Vagina (tissue), 2 donors: Measurements from ENCODE around the gene ASAP2. TPM values are rescaled to one million over a fixed set of nuclear protein-coding genes. Genes with fewer than 3 reads are reported as not detected.

ENCODE experiments used
- DNase-seq, 2 donors: peaks; one replicate each; pipeline ENCODE4 v3.0.0-alpha.2; 2017; ENCODE audit errors: extremely low spot score in 2 of 2
- H3K27ac ChIP-seq: fragments of 200-600 bp; sonication (generic); one replicate; pipeline ENCODE4 v1.5.1; 2019
- H3K27me3 ChIP-seq: fragments of 200-600 bp; sonication (generic); one replicate; pipeline ENCODE4 v1.5.1; 2019
- H3K36me3 ChIP-seq, 2 donors: fragments of 200-600 bp; sonication (generic); one replicate each; pipeline ENCODE4 v1.5.1; 2017 to 2019
- H3K4me1 ChIP-seq: fragments of 200-600 bp; sonication (generic); one replicate; pipeline ENCODE4 v1.5.1; 2019
- H3K4me3 ChIP-seq, 2 donors: fragments of 200-600 bp; sonication (generic); 1 replicate in 1 of 2; 2 replicates in 1 of 2; pipeline ENCODE4 v1.5.1; 2016 to 2019
- H3K9me3 ChIP-seq: fragments of 200-600 bp; sonication (generic); one replicate; pipeline ENCODE4 v1.5.1; 2019
- POLR2A ChIP-seq, 2 donors: fragments of 450-650 bp; IDR thresholded peaks; one replicate each; pipeline ENCODE4 v1.6.1; 2017; ENCODE audit warnings: antibody characterized with exemption in 2 of 2, mild to moderate bottlenecking in 2 of 2, moderate library complexity in 2 of 2
- POLR2AphosphoS5 ChIP-seq, 2 donors: sonication (generic); formaldehyde crosslinking; IDR thresholded peaks; one replicate each; pipeline ENCODE4 v1.9.0; 2017; ENCODE audit warnings: antibody characterized with exemption in 2 of 2, mild to moderate bottlenecking in 2 of 2, low read depth in 1 of 2; ENCODE audit not compliant: insufficient read depth in 1 of 2
- intact Hi-C: fragments of 100-400 bp; cut with DNase I; formaldehyde crosslinking; loops from one replicate; pipeline ENCODE4 v1.15.1; 2023
- total RNA-seq: library from RNA; depleted of rRNA; stranded (reverse); fragments of >200 nt; gene quantifications from one replicate; pipeline ENCODE4 v1.2.3, GENCODE V29; 2016
- TF ChIP-seq, protein P1 (sequence below), 3 experiments: fragments of 450-650 bp in 2 of 3; fragments of 200-600 bp in 1 of 3; sonication (generic) in 1 of 3; IDR thresholded peaks; one replicate each; pipeline ENCODE4 v1.5.1; 2017 to 2019; ENCODE audit warnings: antibody characterized with exemption in 3 of 3, mild to moderate bottlenecking in 2 of 3, moderate library complexity in 2 of 3

Gene ASAP2
- total RNA-seq, 1 donor from 2014 or later = 36.3 TPM

DNA sequence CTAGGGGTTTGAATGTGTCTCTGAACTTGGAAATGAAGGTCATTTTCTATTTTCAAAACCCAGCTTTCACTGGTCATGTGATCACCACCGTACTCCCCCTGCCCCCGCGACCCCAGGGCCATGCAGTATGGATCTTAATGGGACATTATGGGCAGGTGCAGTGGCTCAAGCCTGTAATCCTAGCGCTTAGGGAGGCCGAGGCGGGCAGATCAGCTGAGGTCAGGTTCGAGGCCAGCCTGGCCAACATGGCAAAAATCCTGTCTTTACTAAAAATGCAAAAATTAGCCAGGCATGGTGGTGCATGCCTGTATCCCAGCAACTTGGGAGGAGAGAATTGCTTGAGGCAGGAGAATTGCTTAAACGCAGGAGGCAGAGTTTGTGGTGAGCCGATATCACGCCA, 139.4 kb downstream of the ASAP2 start:
- H3K4me1 ChIP-seq = peaks cover 8% of the 10 kb centered on the region
- no peak for TF ChIP-seq POLR2A (IDR thresholded peaks at IDR 0.05)
- TF ChIP-seq POLR2AphosphoS5 (IDR thresholded peaks at IDR 0.05; ENCODE audit: insufficient read depth in 1 of 2, low read depth in 1 of 2) = no peak
- TF ChIP-seq, protein P1, sequence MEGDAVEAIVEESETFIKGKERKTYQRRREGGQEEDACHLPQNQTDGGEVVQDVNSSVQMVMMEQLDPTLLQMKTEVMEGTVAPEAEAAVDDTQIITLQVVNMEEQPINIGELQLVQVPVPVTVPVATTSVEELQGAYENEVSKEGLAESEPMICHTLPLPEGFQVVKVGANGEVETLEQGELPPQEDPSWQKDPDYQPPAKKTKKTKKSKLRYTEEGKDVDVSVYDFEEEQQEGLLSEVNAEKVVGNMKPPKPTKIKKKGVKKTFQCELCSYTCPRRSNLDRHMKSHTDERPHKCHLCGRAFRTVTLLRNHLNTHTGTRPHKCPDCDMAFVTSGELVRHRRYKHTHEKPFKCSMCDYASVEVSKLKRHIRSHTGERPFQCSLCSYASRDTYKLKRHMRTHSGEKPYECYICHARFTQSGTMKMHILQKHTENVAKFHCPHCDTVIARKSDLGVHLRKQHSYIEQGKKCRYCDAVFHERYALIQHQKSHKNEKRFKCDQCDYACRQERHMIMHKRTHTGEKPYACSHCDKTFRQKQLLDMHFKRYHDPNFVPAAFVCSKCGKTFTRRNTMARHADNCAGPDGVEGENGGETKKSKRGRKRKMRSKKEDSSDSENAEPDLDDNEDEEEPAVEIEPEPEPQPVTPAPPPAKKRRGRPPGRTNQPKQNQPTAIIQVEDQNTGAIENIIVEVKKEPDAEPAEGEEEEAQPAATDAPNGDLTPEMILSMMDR (IDR thresholded peaks at IDR 0.05) = no peak
- DNase-seq = no peak
- no peak overlapping the region for H3K27ac ChIP-seq
- H3K27me3 ChIP-seq = no peaks in the 10 kb centered on the region
- intact Hi-C loops = loop anchor here (10.0 kb wide), 1 partner anchor 59 kb away; no protein-coding TSS in a partner anchor
- no peak overlapping the region for H3K4me3 ChIP-seq
- peaks cover 0 to 6% of the 10 kb centered on the region in 2 donors for H3K36me3 ChIP-seq
- H3K9me3 ChIP-seq = no peaks in the 10 kb centered on the region

DNA sequence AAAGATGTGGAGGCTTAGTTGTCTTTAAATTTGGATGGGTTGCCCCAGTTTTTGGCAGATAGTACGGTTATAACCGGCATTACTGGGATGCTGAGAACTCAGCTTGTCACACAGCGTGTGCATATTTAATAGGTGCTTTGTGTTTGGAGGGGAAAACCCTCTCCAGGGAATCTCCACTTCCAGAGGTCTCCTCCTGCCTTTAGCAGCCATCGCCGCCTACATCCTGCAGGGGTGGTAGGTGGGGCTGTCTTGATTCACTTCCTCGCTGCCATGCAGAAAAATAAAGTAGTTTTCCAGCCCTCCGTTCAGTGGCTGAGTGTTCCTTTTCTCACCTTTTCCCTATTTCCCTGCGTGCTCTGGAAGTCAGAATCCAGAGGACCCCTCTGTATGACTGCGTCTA, 140.3 kb downstream of the ASAP2 start:
- intact Hi-C loops = loop anchor here (10.0 kb wide), 1 partner anchor 58 kb away; no protein-coding TSS in a partner anchor
- Histone ChIP-seq H3K9me3 (no peaks in the 10 kb centered on the region), H3K36me3 (peaks cover 0 to 14% of the 10 kb centered on the region in 2 donors), H3K27me3 (no peaks in the 10 kb centered on the region), H3K27ac (peak overlapping the region; percentile 74), H3K4me1 (peaks cover 8% of the 10 kb centered on the region), H3K4me3 (peak overlapping the region in 1 of 2 donors; percentile 11)
- DNase-seq = no peak
- no peak for TF ChIP-seq POLR2A (IDR thresholded peaks at IDR 0.05)
- TF ChIP-seq, protein P1 (IDR thresholded peaks at IDR 0.05) = no peak
- no peak for TF ChIP-seq POLR2AphosphoS5 (IDR thresholded peaks at IDR 0.05; ENCODE audit: insufficient read depth in 1 of 2, low read depth in 1 of 2)

DNA sequence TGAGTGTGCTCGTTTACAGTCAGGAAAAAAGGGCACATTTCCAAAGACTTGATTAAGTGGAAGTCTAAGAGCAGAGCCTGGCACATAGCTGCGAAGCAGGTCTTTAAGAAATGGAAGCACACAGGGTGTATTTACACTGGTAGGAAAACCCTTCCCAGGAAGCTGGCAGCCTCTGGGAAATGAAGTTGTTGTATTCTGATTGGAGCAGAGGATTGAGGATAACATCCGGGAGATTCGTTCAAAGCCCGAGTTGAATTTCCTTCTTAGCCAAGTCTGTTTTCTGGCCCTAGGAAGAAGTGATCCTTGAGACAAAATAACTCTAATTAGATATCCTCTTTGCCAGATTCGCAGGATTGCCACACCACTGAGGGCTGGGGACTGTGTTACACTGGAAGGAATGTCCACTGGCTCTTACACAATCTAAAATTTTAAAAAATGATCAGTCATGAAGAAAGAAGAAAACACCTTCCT, 140.8 kb downstream of the ASAP2 start:
- peak overlapping the region in 1 of 2 donors; percentile 11 for H3K4me3 ChIP-seq
- intact Hi-C loops = loop anchor here (10.0 kb wide), 1 partner anchor 57 kb away; no protein-coding TSS in a partner anchor
- TF ChIP-seq POLR2AphosphoS5 (IDR thresholded peaks at IDR 0.05; ENCODE audit: insufficient read depth in 1 of 2, low read depth in 1 of 2) (peak in 1 of 2 donors; percentile 71), POLR2A (IDR thresholded peaks at IDR 0.05) (no peak)
- peak overlapping the region; percentile 74 for H3K27ac ChIP-seq
- no peaks in the 10 kb centered on the region for H3K9me3 ChIP-seq
- peaks cover 8% of the 10 kb centered on the region for H3K4me1 ChIP-seq
- DNase-seq = peak in 1 of 2 donors; percentile 92
- peaks cover 0 to 14% of the 10 kb centered on the region in 2 donors for H3K36me3 ChIP-seq
- no peaks in the 10 kb centered on the region for H3K27me3 ChIP-seq

DNA sequence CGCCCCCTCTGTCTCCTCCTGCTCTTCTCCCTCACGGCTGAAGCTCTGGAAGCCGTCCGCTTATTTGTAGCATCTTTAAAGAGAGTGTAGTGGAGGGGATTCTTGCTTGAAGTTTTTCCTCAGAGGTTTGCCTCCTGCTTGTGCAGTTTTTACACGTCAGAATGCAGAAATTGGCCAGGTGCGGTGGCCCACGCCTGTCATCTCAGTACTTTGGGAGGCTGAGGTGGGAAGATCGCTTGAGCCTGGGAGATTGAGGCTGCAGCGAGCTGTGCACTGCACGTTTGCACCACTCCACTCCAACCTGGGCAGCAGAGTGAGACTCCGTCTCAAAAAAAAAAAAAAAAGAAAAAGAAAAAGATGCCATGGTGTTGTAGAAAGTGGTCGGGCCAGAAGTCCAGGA, 147.7 kb downstream of the ASAP2 start:
- DNase-seq = no peak
- intact Hi-C loops = no loop called here
- Histone ChIP-seq H3K36me3 (peaks cover 0 to 49% of the 10 kb centered on the region in 2 donors), H3K27me3 (no peaks in the 10 kb centered on the region), H3K27ac (no peak overlapping the region), H3K4me1 (no peaks in the 10 kb centered on the region), H3K4me3 (no peak overlapping the region), H3K9me3 (no peaks in the 10 kb centered on the region)
- no peak for TF ChIP-seq POLR2A (IDR thresholded peaks at IDR 0.05)
- TF ChIP-seq POLR2AphosphoS5 (IDR thresholded peaks at IDR 0.05; ENCODE audit: insufficient read depth in 1 of 2, low read depth in 1 of 2) = no peak
- TF ChIP-seq, protein P1 (IDR thresholded peaks at IDR 0.05) = no peak

DNA sequence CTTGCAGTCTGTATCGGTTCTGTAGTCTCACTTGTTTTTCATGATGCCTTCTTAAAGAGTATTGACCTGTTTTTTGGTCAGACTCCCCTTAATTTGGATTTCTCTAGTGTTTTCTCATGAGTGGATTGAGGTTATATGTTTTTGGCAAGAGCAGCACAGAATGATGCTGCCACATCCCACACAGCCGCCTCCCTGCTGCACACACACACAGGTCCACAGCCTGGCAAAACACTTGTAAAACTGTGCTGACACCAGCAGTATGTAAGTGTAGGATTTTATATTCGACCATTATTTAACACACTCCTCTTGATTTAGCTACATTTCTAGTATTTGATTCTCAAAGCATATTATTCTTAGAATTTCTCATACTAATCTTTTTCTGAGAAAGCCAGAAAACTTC, 148.7 kb downstream of the ASAP2 start:
- Histone ChIP-seq H3K4me1 (no peaks in the 10 kb centered on the region), H3K36me3 (peaks cover 0 to 56% of the 10 kb centered on the region in 2 donors), H3K4me3 (no peak overlapping the region), H3K27ac (no peak overlapping the region), H3K9me3 (no peaks in the 10 kb centered on the region), H3K27me3 (no peaks in the 10 kb centered on the region)
- intact Hi-C loops = no loop called here
- DNase-seq = no peak
- TF ChIP-seq POLR2AphosphoS5 (IDR thresholded peaks at IDR 0.05; ENCODE audit: insufficient read depth in 1 of 2, low read depth in 1 of 2) (no peak), POLR2A (IDR thresholded peaks at IDR 0.05) (no peak)
- TF ChIP-seq, protein P1 (IDR thresholded peaks at IDR 0.05) = no peak
